HepG2 (cell line): ENCODE results near the gene ZC3H14. TPM values are rescaled to one million over a fixed set of nuclear protein-coding genes. Genes with fewer than 3 reads are reported as not detected.

Experiments used
- ATF6 ChIP-seq: sonication (generic); formaldehyde crosslinking; conservative IDR thresholded peaks from 2 replicates; pipeline ENCODE4 v1.4.0; 2020; ENCODE audit warnings: missing genetic modification reagents
- EHMT2 ChIP-seq: fragments of 200-600 bp; sonication (generic); IDR thresholded peaks from 2 replicates; pipeline ENCODE4 v1.7.0; 2017; ENCODE audit warnings: antibody characterized with exemption, low read depth, low read length, borderline replicate concordance
- ELK4 ChIP-seq: sonication (generic); formaldehyde crosslinking; IDR thresholded peaks from 2 replicates; pipeline ENCODE4 v1.9.0; 2021; ENCODE audit warnings: missing genetic modification reagents, borderline replicate concordance
- EZH2 ChIP-seq: conservative IDR thresholded peaks from 2 replicates; pipeline ENCODE4 v1.6.1; 2012; ENCODE audit warnings: mild to moderate bottlenecking, low read depth, low read length, moderate library complexity
- GTF3A ChIP-seq: sonication (generic); formaldehyde crosslinking; conservative IDR thresholded peaks from 2 replicates; pipeline ENCODE4 v1.4.0; 2020; ENCODE audit warnings: mild to moderate bottlenecking, missing genetic modification reagents
- KAT2B ChIP-seq: fragments of 150-350 bp; IDR thresholded peaks from 2 replicates; pipeline ENCODE4 v1.6.1; 2014; ENCODE audit warnings: low read depth, low read length, borderline replicate concordance
- MAFG ChIP-seq: sonication (generic); formaldehyde crosslinking; IDR thresholded peaks from 2 replicates; pipeline ENCODE4 v1.5.1; 2020; ENCODE audit warnings: mild to moderate bottlenecking, missing genetic modification reagents
- MEIS2 ChIP-seq: sonication (generic); formaldehyde crosslinking; IDR thresholded peaks from 2 replicates; pipeline ENCODE4 v1.9.0; 2021; ENCODE audit warnings: mild to moderate bottlenecking, missing genetic modification reagents
- NAIF1 ChIP-seq: sonication (generic); formaldehyde crosslinking; IDR thresholded peaks from 2 replicates; pipeline ENCODE4 v1.5.0; 2020; ENCODE audit warnings: mild to moderate bottlenecking, missing genetic modification reagents, borderline replicate concordance
- PAXIP1 ChIP-seq: sonication (generic); formaldehyde crosslinking; conservative IDR thresholded peaks from 2 replicates; pipeline ENCODE4 v1.4.0; 2020; ENCODE audit warnings: mild to moderate bottlenecking, missing genetic modification reagents, moderate library complexity
- RBAK ChIP-seq: sonication (generic); formaldehyde crosslinking; IDR thresholded peaks from 2 replicates; pipeline ENCODE4 v1.5.1; 2020; ENCODE audit warnings: mild to moderate bottlenecking, missing genetic modification reagents
- RELA ChIP-seq: sonication (generic); formaldehyde crosslinking; IDR thresholded peaks from 2 replicates; pipeline ENCODE4 v1.4.0; 2020; ENCODE audit warnings: missing genetic modification reagents
- SALL2 ChIP-seq: sonication (generic); formaldehyde crosslinking; IDR thresholded peaks from 2 replicates; pipeline ENCODE4 v1.8.1; 2023; ENCODE audit warnings: mild to moderate bottlenecking, missing genetic modification reagents, inconsistent platforms
- SMAD9 ChIP-seq: sonication (generic); formaldehyde crosslinking; IDR thresholded peaks from 2 replicates; pipeline ENCODE4 v1.5.1; 2020; ENCODE audit warnings: mild to moderate bottlenecking, missing genetic modification reagents
- SRSF4 ChIP-seq: fragments of 200-400 bp; formaldehyde crosslinking; IDR thresholded peaks from one replicate; pipeline ENCODE4 v1.6.1; 2018; ENCODE audit warnings: mild to moderate bottlenecking, low read depth, low read length, moderate library complexity; ENCODE audit not compliant: poor library complexity, severe bottlenecking
- ZBTB8A ChIP-seq: sonication (generic); formaldehyde crosslinking; IDR thresholded peaks from 2 replicates; pipeline ENCODE4 v1.4.0; 2020; ENCODE audit warnings: mild to moderate bottlenecking, low read depth, missing genetic modification reagents, borderline replicate concordance
- ZNF280D ChIP-seq: sonication (generic); formaldehyde crosslinking; IDR thresholded peaks from 2 replicates; pipeline ENCODE4 v1.5.1; 2020; ENCODE audit warnings: mild to moderate bottlenecking, missing genetic modification reagents
- ZNF350 ChIP-seq: sonication (generic); formaldehyde crosslinking; IDR thresholded peaks from 2 replicates; pipeline ENCODE4 v1.4.0; 2020; ENCODE audit warnings: mild to moderate bottlenecking, low read depth, missing genetic modification reagents, borderline replicate concordance
- polyA plus RNA-seq, 8 experiments: library from polyadenylated mRNA; depleted of rRNA in 3 of 8; stranded (reverse) in 7 of 8; unstranded in 1 of 8; fragments of >200 nt; fragmentation: Illumina TruSeq in 4 of 8; extraction: Trizol in 4 of 8; gene quantifications; 2 replicates each; pipeline versions ENCODE4 v1.2.1 to v1.2.3, GENCODE V29; 2011 to 2016; ENCODE audit warnings: low read depth in 4 of 8, missing spikeins in 1 of 8, mixed read lengths in 1 of 8; ENCODE audit not compliant: insufficient read depth in 1 of 8
- total RNA-seq, 5 experiments: library from RNA; depleted of rRNA; stranded (reverse); fragments of >200 nt; fragmentation: Illumina TruSeq; extraction: Trizol; gene quantifications; 2 replicates each; pipeline ENCODE4 v1.2.3, GENCODE V29; 2016; ENCODE audit warnings: low read depth in 1 of 5

ZC3H14 gene
- total and polyA plus RNA-seq, 2 of the 13 experiments (the other 11 are each of a cell fraction or from before 2014, with no cell fraction given), result 65.1 to 67.5 TPM

- TF ChIP-seq ATF6 (CRISPR knock-in tag) (peak; percentile 23; the same call in 1 of the 2 replicates), SRSF4 (no peak), GTF3A (CRISPR knock-in tag) (0 out of 2 replicates have a peak, but pooled peaks have one; percentile 69), EHMT2 (no peak), KAT2B (no peak), ZNF280D (CRISPR knock-in tag) (no peak), MEIS2 (CRISPR knock-in tag) (peak; percentile 80), NAIF1 (peak; percentile 96), EZH2 (no peak), ELK4 (CRISPR knock-in tag) (no peak), RBAK (no peak), SALL2 (CRISPR knock-in tag) (peak; percentile 92; the same call in 1 of the 2 replicates), ZNF350 (CRISPR knock-in tag) (peak; percentile 68; the same call in 1 of the 2 replicates), SMAD9 (peak; percentile 78; the same call in 1 of the 2 replicates), ZBTB8A (CRISPR knock-in tag) (no peak), PAXIP1 (CRISPR knock-in tag) (peak; percentile 55; the same call in 1 of the 2 replicates), MAFG (CRISPR knock-in tag) (no peak), RELA (CRISPR knock-in tag) (peak; percentile 33; the same call in 1 of the 2 replicates)
Measured at GRCh38 chr14:88562831-88563686, at the start of gene ZC3H14 (continued).
